GM21825 (cell line): ENCODE results near the gene TOMM20L.
"Not testable (repeated sequence)": the region's sequence is repeated elsewhere in the genome, so short reads cannot be mapped to it uniquely, and the experiment has no call there.

Source experiments
- ATAC-seq: cut with Tn5 transposase; IDR thresholded peaks from one replicate; pipeline ENCODE4 v1.9.1; 2021; ENCODE audit warnings: mild to moderate bottlenecking, moderate library complexity; ENCODE audit not compliant: unreplicated experiment

The TOMM20L gene

GRCh38 chr14:58395812-58396788 is at the start of gene TOMM20L:
TOMM20L (plus strand) TSS chr14:58395930; CDS start chr14:58395958, 28 bp downstream.
- ATAC-seq: peak; percentile 95

- no peak for ATAC-seq
Measured at GRCh38 chr14:58353516-58354299, 42.0 kb upstream of the TOMM20L start.

GRCh38 chr14:58354808-58355207 is 40.9 kb upstream of the TOMM20L start:
- no peak for ATAC-seq

- ATAC-seq: no peak
Measured at GRCh38 chr14:58356268-58356667, 39.5 kb upstream of the TOMM20L start.

- ATAC-seq: not testable (repeated sequence)
Measured at GRCh38 chr14:58362272-58362671, 33.5 kb upstream of the TOMM20L start.

GRCh38 chr14:58362798-58363412 is 32.8 kb upstream of the TOMM20L start:
- ATAC-seq: no peak

GRCh38 chr14:58364316-58364715 is 31.4 kb upstream of the TOMM20L start:
- no peak for ATAC-seq

GRCh38 chr14:58367296-58367695 is 28.4 kb upstream of the TOMM20L start:
- no peak for ATAC-seq

GRCh38 chr14:58368956-58369355 is 26.8 kb upstream of the TOMM20L start:
- no peak for ATAC-seq

GRCh38 chr14:58376791-58377190 is 18.9 kb upstream of the TOMM20L start:
- ATAC-seq: no peak

GRCh38 chr14:58390830-58391229 is 4.9 kb upstream of the TOMM20L start:
- ATAC-seq: no peak

- ATAC-seq: no peak
Measured at GRCh38 chr14:58395562-58395811, 243 bp upstream of the TOMM20L start.

- ATAC-seq: no peak
Measured at GRCh38 chr14:58397156-58397555, 1.4 kb downstream of the TOMM20L start.

GRCh38 chr14:58398495-58398894 is 2.8 kb downstream of the TOMM20L start:
- no peak for ATAC-seq

GRCh38 chr14:58398895-58399294 is 3.2 kb downstream of the TOMM20L start:
- ATAC-seq: no peak

- ATAC-seq: no peak
Measured at GRCh38 chr14:58401587-58401986, 5.9 kb downstream of the TOMM20L start.

- no peak for ATAC-seq
Measured at GRCh38 chr14:58408681-58409215, 13.0 kb downstream of the TOMM20L start.

- no peak for ATAC-seq
Measured at GRCh38 chr14:58414845-58415244, 19.1 kb downstream of the TOMM20L start.

GRCh38 chr14:58415636-58416547 is 20.2 kb downstream of the TOMM20L start:
- ATAC-seq: no peak

GRCh38 chr14:58416934-58417333 is 21.2 kb downstream of the TOMM20L start:
- not testable (repeated sequence) for ATAC-seq
